Measurements from ENCODE around the gene MRPS27. TPM values are rescaled to one million over a fixed set of nuclear protein-coding genes. Genes with fewer than 3 reads are reported as not detected.

The MRPS27 gene
- total and polyA plus RNA-seq, 9 of the 15 experiments (the other 6 are each of a cell fraction or from before 2014, with no cell fraction given): 73.6 to 144 (median 106) TPM

DNA sequence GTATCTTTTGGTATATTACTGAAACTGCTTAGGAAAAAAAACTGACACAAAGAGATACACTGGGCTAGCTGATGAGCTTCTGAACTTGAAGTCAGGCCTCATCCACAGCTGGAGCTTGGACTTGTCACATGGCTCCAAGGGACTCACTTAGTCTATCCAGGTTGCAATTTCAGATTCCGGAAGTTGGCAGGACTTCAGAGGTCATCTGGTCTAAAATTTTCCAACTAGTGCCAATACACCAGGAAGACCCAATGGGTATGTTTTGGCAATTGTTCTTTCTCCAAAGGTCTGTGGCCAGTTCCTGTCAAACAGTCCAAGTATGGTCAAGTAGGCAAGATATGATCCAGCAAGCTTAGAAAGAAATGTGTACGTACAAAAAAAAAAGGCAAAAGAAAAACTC is 36.7 kb downstream of the MRPS27 start (continued):
- TF ChIP-seq, protein P1, sequence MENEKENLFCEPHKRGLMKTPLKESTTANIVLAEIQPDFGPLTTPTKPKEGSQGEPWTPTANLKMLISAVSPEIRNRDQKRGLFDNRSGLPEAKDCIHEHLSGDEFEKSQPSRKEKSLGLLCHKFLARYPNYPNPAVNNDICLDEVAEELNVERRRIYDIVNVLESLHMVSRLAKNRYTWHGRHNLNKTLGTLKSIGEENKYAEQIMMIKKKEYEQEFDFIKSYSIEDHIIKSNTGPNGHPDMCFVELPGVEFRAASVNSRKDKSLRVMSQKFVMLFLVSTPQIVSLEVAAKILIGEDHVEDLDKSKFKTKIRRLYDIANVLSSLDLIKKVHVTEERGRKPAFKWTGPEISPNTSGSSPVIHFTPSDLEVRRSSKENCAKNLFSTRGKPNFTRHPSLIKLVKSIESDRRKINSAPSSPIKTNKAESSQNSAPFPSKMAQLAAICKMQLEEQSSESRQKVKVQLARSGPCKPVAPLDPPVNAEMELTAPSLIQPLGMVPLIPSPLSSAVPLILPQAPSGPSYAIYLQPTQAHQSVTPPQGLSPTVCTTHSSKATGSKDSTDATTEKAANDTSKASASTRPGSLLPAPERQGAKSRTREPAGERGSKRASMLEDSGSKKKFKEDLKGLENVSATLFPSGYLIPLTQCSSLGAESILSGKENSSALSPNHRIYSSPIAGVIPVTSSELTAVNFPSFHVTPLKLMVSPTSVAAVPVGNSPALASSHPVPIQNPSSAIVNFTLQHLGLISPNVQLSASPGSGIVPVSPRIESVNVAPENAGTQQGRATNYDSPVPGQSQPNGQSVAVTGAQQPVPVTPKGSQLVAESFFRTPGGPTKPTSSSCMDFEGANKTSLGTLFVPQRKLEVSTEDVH (IDR thresholded peaks at IDR 0.05; ENCODE audit: low read depth, partially characterized antibody): no peak
- TF ChIP-seq NR3C1 (CRISPR knock-in tag; IDR thresholded peaks at IDR 0.05) (no peak), NELFE (IDR thresholded peaks at IDR 0.05; ENCODE audit: insufficient read depth, insufficient read length) (no peak), ZNF583 (CRISPR knock-in tag; IDR thresholded peaks at IDR 0.05) (peak; percentile 63; the same call in 1 of the 2 replicates), TGIF2 (CRISPR knock-in tag; IDR thresholded peaks at IDR 0.05) (no peak), E2F3 (CRISPR knock-in tag; IDR thresholded peaks at IDR 0.05) (no peak), SMAD3 (CRISPR knock-in tag; conservative IDR thresholded peaks at IDR 0.05) (peak; percentile 81), PHTF2 (CRISPR knock-in tag; IDR thresholded peaks at IDR 0.05) (no peak), ZNF41 (CRISPR knock-in tag; conservative IDR thresholded peaks at IDR 0.05) (peak; percentile 67; the same call in 1 of the 2 replicates), RFX5 (IDR thresholded peaks at IDR 0.05; ENCODE audit: low read depth, low read length) (no peak), GATAD2A (IDR thresholded peaks at IDR 0.05) (no peak)
- TF ChIP-seq, protein P2, sequence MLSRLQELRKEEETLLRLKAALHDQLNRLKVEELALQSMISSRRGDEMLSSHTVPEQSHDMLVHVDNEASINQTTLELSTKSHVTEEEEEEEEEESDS (CRISPR knock-in tag; IDR thresholded peaks at IDR 0.05): no peak
- TF ChIP-seq, protein P3, sequence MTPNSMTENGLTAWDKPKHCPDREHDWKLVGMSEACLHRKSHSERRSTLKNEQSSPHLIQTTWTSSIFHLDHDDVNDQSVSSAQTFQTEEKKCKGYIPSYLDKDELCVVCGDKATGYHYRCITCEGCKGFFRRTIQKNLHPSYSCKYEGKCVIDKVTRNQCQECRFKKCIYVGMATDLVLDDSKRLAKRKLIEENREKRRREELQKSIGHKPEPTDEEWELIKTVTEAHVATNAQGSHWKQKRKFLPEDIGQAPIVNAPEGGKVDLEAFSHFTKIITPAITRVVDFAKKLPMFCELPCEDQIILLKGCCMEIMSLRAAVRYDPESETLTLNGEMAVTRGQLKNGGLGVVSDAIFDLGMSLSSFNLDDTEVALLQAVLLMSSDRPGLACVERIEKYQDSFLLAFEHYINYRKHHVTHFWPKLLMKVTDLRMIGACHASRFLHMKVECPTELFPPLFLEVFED (CRISPR knock-in tag; conservative IDR thresholded peaks at IDR 0.05): no peak
- TF ChIP-seq, protein P4, sequence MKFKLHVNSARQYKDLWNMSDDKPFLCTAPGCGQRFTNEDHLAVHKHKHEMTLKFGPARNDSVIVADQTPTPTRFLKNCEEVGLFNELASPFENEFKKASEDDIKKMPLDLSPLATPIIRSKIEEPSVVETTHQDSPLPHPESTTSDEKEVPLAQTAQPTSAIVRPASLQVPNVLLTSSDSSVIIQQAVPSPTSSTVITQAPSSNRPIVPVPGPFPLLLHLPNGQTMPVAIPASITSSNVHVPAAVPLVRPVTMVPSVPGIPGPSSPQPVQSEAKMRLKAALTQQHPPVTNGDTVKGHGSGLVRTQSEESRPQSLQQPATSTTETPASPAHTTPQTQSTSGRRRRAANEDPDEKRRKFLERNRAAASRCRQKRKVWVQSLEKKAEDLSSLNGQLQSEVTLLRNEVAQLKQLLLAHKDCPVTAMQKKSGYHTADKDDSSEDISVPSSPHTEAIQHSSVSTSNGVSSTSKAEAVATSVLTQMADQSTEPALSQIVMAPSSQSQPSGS (CRISPR knock-in tag; IDR thresholded peaks at IDR 0.05): no peak
- TF ChIP-seq, protein P5, sequence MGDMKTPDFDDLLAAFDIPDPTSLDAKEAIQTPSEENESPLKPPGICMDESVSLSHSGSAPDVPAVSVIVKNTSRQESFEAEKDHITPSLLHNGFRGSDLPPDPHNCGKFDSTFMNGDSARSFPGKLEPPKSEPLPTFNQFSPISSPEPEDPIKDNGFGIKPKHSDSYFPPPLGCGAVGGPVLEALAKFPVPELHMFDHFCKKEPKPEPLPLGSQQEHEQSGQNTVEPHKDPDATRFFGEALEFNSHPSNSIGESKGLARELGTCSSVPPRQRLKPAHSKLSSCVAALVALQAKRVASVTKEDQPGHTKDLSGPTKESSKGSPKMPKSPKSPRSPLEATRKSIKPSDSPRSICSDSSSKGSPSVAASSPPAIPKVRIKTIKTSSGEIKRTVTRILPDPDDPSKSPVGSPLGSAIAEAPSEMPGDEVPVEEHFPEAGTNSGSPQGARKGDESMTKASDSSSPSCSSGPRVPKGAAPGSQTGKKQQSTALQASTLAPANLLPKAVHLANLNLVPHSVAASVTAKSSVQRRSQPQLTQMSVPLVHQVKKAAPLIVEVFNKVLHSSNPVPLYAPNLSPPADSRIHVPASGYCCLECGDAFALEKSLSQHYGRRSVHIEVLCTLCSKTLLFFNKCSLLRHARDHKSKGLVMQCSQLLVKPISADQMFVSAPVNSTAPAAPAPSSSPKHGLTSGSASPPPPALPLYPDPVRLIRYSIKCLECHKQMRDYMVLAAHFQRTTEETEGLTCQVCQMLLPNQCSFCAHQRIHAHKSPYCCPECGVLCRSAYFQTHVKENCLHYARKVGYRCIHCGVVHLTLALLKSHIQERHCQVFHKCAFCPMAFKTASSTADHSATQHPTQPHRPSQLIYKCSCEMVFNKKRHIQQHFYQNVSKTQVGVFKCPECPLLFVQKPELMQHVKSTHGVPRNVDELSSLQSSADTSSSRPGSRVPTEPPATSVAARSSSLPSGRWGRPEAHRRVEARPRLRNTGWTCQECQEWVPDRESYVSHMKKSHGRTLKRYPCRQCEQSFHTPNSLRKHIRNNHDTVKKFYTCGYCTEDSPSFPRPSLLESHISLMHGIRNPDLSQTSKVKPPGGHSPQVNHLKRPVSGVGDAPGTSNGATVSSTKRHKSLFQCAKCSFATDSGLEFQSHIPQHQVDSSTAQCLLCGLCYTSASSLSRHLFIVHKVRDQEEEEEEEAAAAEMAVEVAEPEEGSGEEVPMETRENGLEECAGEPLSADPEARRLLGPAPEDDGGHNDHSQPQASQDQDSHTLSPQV (IDR thresholded peaks at IDR 0.05): 0 out of 2 replicates have a peak, but pooled peaks have one; percentile 29
- TF ChIP-seq, protein P6, sequence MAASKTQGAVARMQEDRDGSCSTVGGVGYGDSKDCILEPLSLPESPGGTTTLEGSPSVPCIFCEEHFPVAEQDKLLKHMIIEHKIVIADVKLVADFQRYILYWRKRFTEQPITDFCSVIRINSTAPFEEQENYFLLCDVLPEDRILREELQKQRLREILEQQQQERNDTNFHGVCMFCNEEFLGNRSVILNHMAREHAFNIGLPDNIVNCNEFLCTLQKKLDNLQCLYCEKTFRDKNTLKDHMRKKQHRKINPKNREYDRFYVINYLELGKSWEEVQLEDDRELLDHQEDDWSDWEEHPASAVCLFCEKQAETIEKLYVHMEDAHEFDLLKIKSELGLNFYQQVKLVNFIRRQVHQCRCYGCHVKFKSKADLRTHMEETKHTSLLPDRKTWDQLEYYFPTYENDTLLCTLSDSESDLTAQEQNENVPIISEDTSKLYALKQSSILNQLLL (CRISPR knock-in tag; IDR thresholded peaks at IDR 0.05; ENCODE audit: borderline replicate concordance): no peak
